Retinal pigment epithelial cell (primary cell): ENCODE results near the gene AGPAT3.

Experiments
- DNase-seq: peaks from one replicate; pipeline ENCODE4 v3.0.0-alpha.2; 2010; ENCODE audit warnings: low read depth
- H3K4me3 ChIP-seq: 2 replicates; pipeline ENCODE4 v1.5.1; 2011; ENCODE audit warnings: mild to moderate bottlenecking, low read length, control low read depth, moderate library complexity
- CTCF ChIP-seq: conservative IDR thresholded peaks from 2 replicates; pipeline ENCODE4 v1.5.1; 2011; ENCODE audit warnings: low read depth, low read length, control low read depth, inconsistent platforms

The AGPAT3 gene

GRCh38 chr21:43872531-43873197 is 7.6 kb downstream of the AGPAT3 start:
- TF ChIP-seq CTCF: no peak
- no peak for DNase-seq
- no peak overlapping the region for H3K4me3 ChIP-seq

- TF ChIP-seq CTCF: no peak
- no peak for DNase-seq
- H3K4me3 ChIP-seq: no peak overlapping the region
Observed at GRCh38 chr21:43873673-43874072, 8.7 kb downstream of the AGPAT3 start.

- H3K4me3 ChIP-seq: no peak overlapping the region
- TF ChIP-seq CTCF: no peak
- no peak for DNase-seq
Observed at GRCh38 chr21:43874085-43874805, 9.2 kb downstream of the AGPAT3 start.

GRCh38 chr21:43876605-43877004 is 11.6 kb downstream of the AGPAT3 start:
- H3K4me3 ChIP-seq: no peak overlapping the region
- DNase-seq: no peak
- TF ChIP-seq CTCF: no peak

GRCh38 chr21:43877936-43878575 is 13.0 kb downstream of the AGPAT3 start:
- H3K4me3 ChIP-seq: no peak overlapping the region
- no peak for TF ChIP-seq CTCF
- no peak for DNase-seq

GRCh38 chr21:43879348-43880110 is 14.5 kb downstream of the AGPAT3 start:
- DNase-seq: no peak
- H3K4me3 ChIP-seq: no peak overlapping the region
- TF ChIP-seq CTCF: no peak
